SK-N-SH treated with all-trans-retinoic acid at 6 μM for 48 hours (cell line): Measurements from ENCODE around the gene PIP4K2C.
A peak's percentile ranks its signal among the peaks of the same experiment; 100 is the strongest.
"Not testable (repeated sequence)": the region's sequence is repeated elsewhere in the genome, so short reads cannot be mapped to it uniquely, and the experiment has no call there.

Experiments
- ATAC-seq: fragments of 200-7000 bp; cut with Tn5 transposase; 3 replicates; pipeline ENCODE4 v1.9.1; 2020; ENCODE audit warnings: mild to moderate bottlenecking, moderate library complexity
- ARNTL ChIP-seq: fragments of 450-650 bp; formaldehyde crosslinking; IDR thresholded peaks from 2 replicates; pipeline ENCODE4 v1.5.0; 2020; ENCODE audit warnings: low read depth, mild to moderate bottlenecking, moderate library complexity, borderline replicate concordance
- CSDC2 ChIP-seq: fragments of 250-450 bp; sonication (Bioruptor Pico); IDR thresholded peaks from 2 replicates; pipeline ENCODE4 v1.5.0; 2020; ENCODE audit warnings: mild to moderate bottlenecking, moderate library complexity
- ESRRG ChIP-seq: fragments of 250-450 bp; sonication (Bioruptor Pico); IDR thresholded peaks from 2 replicates; pipeline ENCODE4 v1.6.1; 2021; ENCODE audit warnings: mild to moderate bottlenecking
- GLIS3 ChIP-seq: fragments of 250-450 bp; sonication (Bioruptor Pico); IDR thresholded peaks from 2 replicates; pipeline ENCODE4 v1.5.0; 2020; ENCODE audit warnings: mild to moderate bottlenecking, moderate library complexity
- OSR1 ChIP-seq: fragments of 250-450 bp; sonication (Bioruptor Pico); IDR thresholded peaks from 2 replicates; pipeline ENCODE4 v1.8.0; 2022; ENCODE audit warnings: moderate library complexity, mild to moderate bottlenecking, inconsistent platforms
- PPARA ChIP-seq: fragments of 250-450 bp; sonication (Bioruptor Pico); IDR thresholded peaks from 2 replicates; pipeline ENCODE4 v1.5.0; 2020; ENCODE audit warnings: mild to moderate bottlenecking, borderline replicate concordance
- RARB ChIP-seq: fragments of 250-450 bp; sonication (Bioruptor Pico); IDR thresholded peaks from 2 replicates; pipeline ENCODE4 v1.8.0; 2021; ENCODE audit warnings: mild to moderate bottlenecking, moderate library complexity
- SNAI2 ChIP-seq: fragments of 250-450 bp; sonication (Bioruptor Pico); IDR thresholded peaks from 2 replicates; pipeline ENCODE4 v1.5.0; 2020; ENCODE audit warnings: mild to moderate bottlenecking, moderate library complexity
- TOX ChIP-seq: fragments of 250-450 bp; sonication (Bioruptor Pico); IDR thresholded peaks from 2 replicates; pipeline ENCODE4 v1.8.0; 2021; ENCODE audit warnings: mild to moderate bottlenecking, moderate library complexity, borderline replicate concordance
- ZC3H10 ChIP-seq: fragments of 250-450 bp; sonication (Bioruptor Pico); IDR thresholded peaks from 2 replicates; pipeline ENCODE4 v1.5.1; 2021; ENCODE audit warnings: mild to moderate bottlenecking, moderate library complexity
- ZFP3 ChIP-seq: fragments of 250-450 bp; sonication (Bioruptor Pico); IDR thresholded peaks from 2 replicates; pipeline ENCODE4 v1.5.0; 2020; ENCODE audit warnings: mild to moderate bottlenecking, moderate library complexity
- ZFP30 ChIP-seq: fragments of 450-650 bp; formaldehyde crosslinking; IDR thresholded peaks from 2 replicates; pipeline ENCODE4 v1.5.0; 2022; ENCODE audit warnings: mild to moderate bottlenecking, moderate library complexity
- ZNF565 ChIP-seq: fragments of 450-650 bp; formaldehyde crosslinking; conservative IDR thresholded peaks from 2 replicates; pipeline ENCODE4 v1.5.0; 2020; ENCODE audit warnings: low read depth, mild to moderate bottlenecking, moderate library complexity
- ZNF70 ChIP-seq: fragments of 450-650 bp; formaldehyde crosslinking; IDR thresholded peaks from 2 replicates; pipeline ENCODE4 v1.5.0; 2020; ENCODE audit warnings: mild to moderate bottlenecking, moderate library complexity
- ZNF8 ChIP-seq: fragments of 450-650 bp; formaldehyde crosslinking; IDR thresholded peaks from 2 replicates; pipeline ENCODE4 v1.5.0; 2020; ENCODE audit warnings: mild to moderate bottlenecking, moderate library complexity
- TF ChIP-seq, protein P1 (sequence below): fragments of 250-450 bp; sonication (Bioruptor Pico); IDR thresholded peaks from 2 replicates; pipeline ENCODE4 v1.5.0; 2020; ENCODE audit warnings: mild to moderate bottlenecking, moderate library complexity
- TF ChIP-seq, protein P2 (sequence below): fragments of 250-450 bp; sonication (Bioruptor Pico); IDR thresholded peaks from 2 replicates; pipeline ENCODE4 v1.8.0; 2021; ENCODE audit warnings: low read depth, mild to moderate bottlenecking, moderate library complexity, borderline replicate concordance
- TF ChIP-seq, protein P3 (sequence below): fragments of 250-450 bp; sonication (Bioruptor Pico); IDR thresholded peaks from 2 replicates; pipeline ENCODE4 v1.8.0; 2020; ENCODE audit warnings: mild to moderate bottlenecking, moderate library complexity, borderline replicate concordance

Gene PIP4K2C

DNA sequence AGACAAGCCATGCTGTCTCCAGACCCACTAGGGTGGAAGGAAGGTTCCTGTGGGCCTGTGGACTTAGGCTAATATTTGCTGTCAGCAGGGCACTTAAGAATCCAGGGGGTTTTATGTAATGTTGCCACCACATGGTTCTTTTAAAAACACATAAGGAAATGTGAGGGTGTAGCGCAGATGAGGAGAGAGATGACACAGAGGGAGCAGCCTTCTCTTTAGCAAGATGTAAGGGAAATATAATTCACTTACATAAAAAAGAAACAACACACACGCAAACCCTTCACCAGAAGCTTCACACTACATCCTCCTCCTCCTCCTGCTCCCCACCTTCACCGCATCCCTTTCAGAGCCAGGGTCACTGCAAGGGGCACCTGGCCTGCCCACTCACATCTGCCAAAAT lies 4.9 kb upstream of the PIP4K2C start:
- TF ChIP-seq TOX (no peak), PPARA (CRISPR knock-in tag) (no peak), ESRRG (no peak), RARB (CRISPR knock-in tag) (no peak), GLIS3 (CRISPR knock-in tag) (no peak), ZNF70 (CRISPR knock-in tag) (no peak), SNAI2 (no peak), ZFP30 (CRISPR knock-in tag) (no peak), ZC3H10 (no peak), OSR1 (CRISPR knock-in tag) (no peak), CSDC2 (CRISPR knock-in tag) (no peak)
- TF ChIP-seq, protein P1, sequence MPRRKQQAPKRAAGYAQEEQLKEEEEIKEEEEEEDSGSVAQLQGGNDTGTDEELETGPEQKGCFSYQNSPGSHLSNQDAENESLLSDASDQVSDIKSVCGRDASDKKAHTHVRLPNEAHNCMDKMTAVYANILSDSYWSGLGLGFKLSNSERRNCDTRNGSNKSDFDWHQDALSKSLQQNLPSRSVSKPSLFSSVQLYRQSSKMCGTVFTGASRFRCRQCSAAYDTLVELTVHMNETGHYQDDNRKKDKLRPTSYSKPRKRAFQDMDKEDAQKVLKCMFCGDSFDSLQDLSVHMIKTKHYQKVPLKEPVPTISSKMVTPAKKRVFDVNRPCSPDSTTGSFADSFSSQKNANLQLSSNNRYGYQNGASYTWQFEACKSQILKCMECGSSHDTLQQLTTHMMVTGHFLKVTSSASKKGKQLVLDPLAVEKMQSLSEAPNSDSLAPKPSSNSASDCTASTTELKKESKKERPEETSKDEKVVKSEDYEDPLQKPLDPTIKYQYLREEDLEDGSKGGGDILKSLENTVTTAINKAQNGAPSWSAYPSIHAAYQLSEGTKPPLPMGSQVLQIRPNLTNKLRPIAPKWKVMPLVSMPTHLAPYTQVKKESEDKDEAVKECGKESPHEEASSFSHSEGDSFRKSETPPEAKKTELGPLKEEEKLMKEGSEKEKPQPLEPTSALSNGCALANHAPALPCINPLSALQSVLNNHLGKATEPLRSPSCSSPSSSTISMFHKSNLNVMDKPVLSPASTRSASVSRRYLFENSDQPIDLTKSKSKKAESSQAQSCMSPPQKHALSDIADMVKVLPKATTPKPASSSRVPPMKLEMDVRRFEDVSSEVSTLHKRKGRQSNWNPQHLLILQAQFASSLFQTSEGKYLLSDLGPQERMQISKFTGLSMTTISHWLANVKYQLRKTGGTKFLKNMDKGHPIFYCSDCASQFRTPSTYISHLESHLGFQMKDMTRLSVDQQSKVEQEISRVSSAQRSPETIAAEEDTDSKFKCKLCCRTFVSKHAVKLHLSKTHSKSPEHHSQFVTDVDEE (CRISPR knock-in tag) = no peak
- TF ChIP-seq, protein P2, sequence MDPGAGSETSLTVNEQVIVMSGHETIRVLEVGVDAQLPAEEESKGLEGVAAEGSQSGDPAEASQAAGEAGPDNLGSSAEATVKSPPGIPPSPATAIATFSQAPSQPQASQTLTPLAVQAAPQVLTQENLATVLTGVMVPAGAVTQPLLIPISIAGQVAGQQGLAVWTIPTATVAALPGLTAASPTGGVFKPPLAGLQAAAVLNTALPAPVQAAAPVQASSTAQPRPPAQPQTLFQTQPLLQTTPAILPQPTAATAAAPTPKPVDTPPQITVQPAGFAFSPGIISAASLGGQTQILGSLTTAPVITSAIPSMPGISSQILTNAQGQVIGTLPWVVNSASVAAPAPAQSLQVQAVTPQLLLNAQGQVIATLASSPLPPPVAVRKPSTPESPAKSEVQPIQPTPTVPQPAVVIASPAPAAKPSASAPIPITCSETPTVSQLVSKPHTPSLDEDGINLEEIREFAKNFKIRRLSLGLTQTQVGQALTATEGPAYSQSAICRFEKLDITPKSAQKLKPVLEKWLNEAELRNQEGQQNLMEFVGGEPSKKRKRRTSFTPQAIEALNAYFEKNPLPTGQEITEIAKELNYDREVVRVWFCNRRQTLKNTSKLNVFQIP = no peak
- TF ChIP-seq, all 23 proteins: peak for 0
- ATAC-seq = no peak

DNA sequence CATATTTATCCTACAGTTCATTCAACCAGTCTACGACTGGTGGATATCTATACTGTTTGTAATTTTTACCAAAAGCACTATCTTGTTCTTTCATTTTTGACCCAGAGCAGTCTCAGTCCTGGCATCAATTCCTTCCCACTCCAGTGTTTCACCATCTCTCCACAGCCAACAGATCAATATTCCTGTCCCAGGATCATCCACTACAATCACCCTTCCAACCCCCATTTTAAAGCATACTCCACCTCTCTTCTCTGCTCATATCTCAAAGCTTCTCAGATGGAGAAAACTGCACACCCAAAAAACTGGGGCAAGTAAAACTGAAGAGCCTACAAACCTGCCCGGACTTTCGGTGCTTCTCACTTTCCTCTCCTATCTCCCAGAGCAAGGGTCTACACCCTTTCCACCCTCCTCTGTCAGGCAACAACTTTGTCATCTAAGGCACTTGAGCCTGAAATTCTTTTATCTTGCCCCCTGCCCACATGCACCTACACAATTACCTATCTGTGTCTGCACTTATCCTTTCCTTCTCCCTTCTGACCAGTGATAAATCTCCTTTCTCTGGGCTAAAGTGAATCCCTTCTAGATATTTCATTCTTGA lies 4.1 kb upstream of the PIP4K2C start:
- ATAC-seq = no peak
- TF ChIP-seq, protein P1 (CRISPR knock-in tag) = no peak
- no peak for TF ChIP-seq OSR1 (CRISPR knock-in tag)
- no peak for TF ChIP-seq ZC3H10
- no peak for TF ChIP-seq CSDC2 (CRISPR knock-in tag)
- no peak for TF ChIP-seq PPARA (CRISPR knock-in tag)
- no peak for TF ChIP-seq ARNTL (CRISPR knock-in tag)
- no peak for TF ChIP-seq TOX
- no peak for TF ChIP-seq RARB (CRISPR knock-in tag)
- TF ChIP-seq ESRRG = no peak
- TF ChIP-seq ZFP3 (CRISPR knock-in tag) = no peak
- TF ChIP-seq, protein P3, sequence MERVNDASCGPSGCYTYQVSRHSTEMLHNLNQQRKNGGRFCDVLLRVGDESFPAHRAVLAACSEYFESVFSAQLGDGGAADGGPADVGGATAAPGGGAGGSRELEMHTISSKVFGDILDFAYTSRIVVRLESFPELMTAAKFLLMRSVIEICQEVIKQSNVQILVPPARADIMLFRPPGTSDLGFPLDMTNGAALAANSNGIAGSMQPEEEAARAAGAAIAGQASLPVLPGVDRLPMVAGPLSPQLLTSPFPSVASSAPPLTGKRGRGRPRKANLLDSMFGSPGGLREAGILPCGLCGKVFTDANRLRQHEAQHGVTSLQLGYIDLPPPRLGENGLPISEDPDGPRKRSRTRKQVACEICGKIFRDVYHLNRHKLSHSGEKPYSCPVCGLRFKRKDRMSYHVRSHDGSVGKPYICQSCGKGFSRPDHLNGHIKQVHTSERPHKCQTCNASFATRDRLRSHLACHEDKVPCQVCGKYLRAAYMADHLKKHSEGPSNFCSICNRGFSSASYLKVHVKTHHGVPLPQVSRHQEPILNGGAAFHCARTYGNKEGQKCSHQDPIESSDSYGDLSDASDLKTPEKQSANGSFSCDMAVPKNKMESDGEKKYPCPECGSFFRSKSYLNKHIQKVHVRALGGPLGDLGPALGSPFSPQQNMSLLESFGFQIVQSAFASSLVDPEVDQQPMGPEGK (CRISPR knock-in tag) = no peak

DNA sequence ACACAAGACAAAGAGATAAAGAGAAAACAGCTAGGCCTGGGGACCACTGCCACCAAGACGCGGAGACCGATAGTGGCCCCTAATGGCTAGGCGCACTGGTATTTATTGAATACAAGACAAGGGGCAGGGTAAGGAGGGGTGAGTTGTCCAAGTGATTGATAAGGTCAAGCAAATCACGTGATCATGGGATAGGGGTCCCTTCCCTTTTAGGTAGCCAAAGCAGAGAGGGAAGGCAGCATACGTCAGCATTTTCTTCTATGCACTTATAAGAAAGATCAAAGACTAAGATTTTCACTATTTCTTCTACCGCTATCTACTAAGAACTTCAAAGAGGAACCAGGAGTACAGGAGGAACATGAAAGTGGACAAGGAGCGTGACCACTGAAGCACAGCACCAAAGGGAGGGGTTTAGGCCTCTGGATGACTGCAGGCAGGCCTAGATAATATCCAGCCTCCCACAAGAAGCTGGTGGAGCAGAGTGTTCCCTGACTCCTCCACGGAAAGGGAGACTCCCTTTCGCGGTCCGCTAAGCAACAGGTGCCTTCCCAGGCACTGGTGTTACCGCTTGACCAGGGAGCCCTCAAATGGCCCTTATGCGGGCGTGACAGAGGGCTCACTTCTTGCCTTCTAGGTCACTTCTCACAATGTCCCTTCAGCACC lies 1.9 kb upstream of the PIP4K2C start:
- not testable (repeated sequence) for ATAC-seq

DNA sequence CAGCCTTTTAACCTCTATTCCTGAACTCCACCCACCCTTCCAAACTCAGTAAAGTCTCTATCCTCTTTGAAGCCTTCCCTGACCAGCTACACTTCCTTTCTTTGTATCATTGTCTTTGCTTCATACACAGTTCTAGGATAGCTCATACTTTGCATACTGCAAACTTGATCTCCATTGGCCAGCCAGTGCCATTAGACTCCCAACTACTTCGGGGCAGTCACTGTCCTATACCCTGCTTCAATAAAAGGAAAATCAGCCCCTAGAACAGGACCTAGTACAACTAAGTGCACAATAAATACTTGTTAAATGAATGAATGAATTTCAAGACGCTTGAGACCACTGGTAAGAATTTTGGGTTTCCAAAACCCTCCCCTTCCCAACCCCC lies 521 bp upstream of the PIP4K2C start:
- peak; percentile 4 for ATAC-seq
- no peak for TF ChIP-seq SNAI2
- no peak for TF ChIP-seq ARNTL (CRISPR knock-in tag)
- TF ChIP-seq, protein P2 = no peak
- TF ChIP-seq ZFP30 (CRISPR knock-in tag) = no peak
- no peak for TF ChIP-seq ZNF565 (CRISPR knock-in tag)
- TF ChIP-seq ZNF8 (CRISPR knock-in tag) = no peak
- TF ChIP-seq OSR1 (CRISPR knock-in tag) = no peak
- TF ChIP-seq CSDC2 (CRISPR knock-in tag) = no peak
- TF ChIP-seq, protein P1 (CRISPR knock-in tag) = no peak
- TF ChIP-seq PPARA (CRISPR knock-in tag) = no peak
